NCI-H1417 treated with DMSO at 0.1 percent for 48 hours (cell line): ENCODE measurements around the gene ABCA2.

Experiments
- DNase-seq: peaks from one replicate; lab custom pipeline; 2025; lab: John Stamatoyannopoulos, UW

Gene ABCA2

GRCh38 chr9:137027369-137028262 is at the start of gene ABCA2:
Gene ABCA2, minus strand, starts transcription at chr9:137028237. Its CDS starts 97 bp downstream, at chr9:137028140.
- no peak for DNase-seq

GRCh38 chr9:137077010-137077747 is 49.1 kb upstream of the ABCA2 start, which contains the start of gene UAP1L1:
Gene UAP1L1, plus strand, starts transcription at chr9:137077517. Its CDS starts 16 bp downstream, at chr9:137077533.
- no peak for DNase-seq

- no peak for DNase-seq
These were observed 48.6 kb upstream of the ABCA2 start for GRCh38 chr9:137076636-137077009.

GRCh38 chr9:137075275-137075775 is 47.3 kb upstream of the ABCA2 start:
- DNase-seq = no peak

- no peak for DNase-seq
These were observed 46.7 kb upstream of the ABCA2 start for GRCh38 chr9:137074657-137075274.

- no peak for DNase-seq
These were observed 46.0 kb upstream of the ABCA2 start for GRCh38 chr9:137073992-137074399.

GRCh38 chr9:137071282-137071681 is 43.2 kb upstream of the ABCA2 start:
- no peak for DNase-seq

- no peak for DNase-seq
These were observed 42.9 kb upstream of the ABCA2 start for GRCh38 chr9:137070906-137071275.

- DNase-seq = peak; percentile 75
These were observed 42.3 kb upstream of the ABCA2 start, which contains the start of gene SAPCD2 for GRCh38 chr9:137070201-137070905. Gene SAPCD2, minus strand, starts transcription at chr9:137070557. Its CDS starts 97 bp downstream, at chr9:137070460.

GRCh38 chr9:137069508-137070091 is 41.6 kb upstream of the ABCA2 start:
- no peak for DNase-seq

GRCh38 chr9:137068539-137069507 is 40.8 kb upstream of the ABCA2 start:
- no peak for DNase-seq

- DNase-seq = no peak
These were observed 40.0 kb upstream of the ABCA2 start for GRCh38 chr9:137067860-137068538.

GRCh38 chr9:137066096-137066861 is 38.2 kb upstream of the ABCA2 start:
- DNase-seq = no peak

GRCh38 chr9:137065336-137065967 is 37.4 kb upstream of the ABCA2 start:
- no peak for DNase-seq

GRCh38 chr9:137064880-137065164 is 36.8 kb upstream of the ABCA2 start:
- DNase-seq = no peak

- DNase-seq = no peak
These were observed 36.2 kb upstream of the ABCA2 start for GRCh38 chr9:137064027-137064879.

GRCh38 chr9:137063311-137064026 is 35.4 kb upstream of the ABCA2 start:
- DNase-seq = no peak
